Measurements from ENCODE around the gene COQ8A. TPM values are rescaled to one million over a fixed set of nuclear protein-coding genes. Genes with fewer than 3 reads are reported as not detected.

Gene COQ8A
- total RNA-seq, 1 experiment from 2014 or later = 39.4 TPM

GRCh38 chr1:226891346-226891745 is 48.7 kb upstream of the COQ8A start (continued):
- no peak for TF ChIP-seq ZNF532 (CRISPR knock-in tag; IDR thresholded peaks at IDR 0.05; ENCODE audit: borderline replicate concordance)

- no peaks in the 10 kb centered on the region for H3K9me3 Mint-ChIP-seq
- no peaks in the 10 kb centered on the region for H3K4me1 Mint-ChIP-seq
- H3K27me3 Mint-ChIP-seq (ENCODE audit: low read depth) = no peaks in the 10 kb centered on the region
- DNase-seq (ENCODE audit: low spot score) = no peak
- POLR2A ChIA-PET = interaction anchor here (0.6 kb wide), 1 partner anchor 767 kb away, joined by 3 read pairs; no protein-coding TSS in a partner anchor
- no peak overlapping the region for H3K4me3 Mint-ChIP-seq
- no peak for TF ChIP-seq STAT6 (CRISPR knock-in tag; conservative IDR thresholded peaks at IDR 0.05; ENCODE audit: low read depth)
- no peak for TF ChIP-seq MXD4 (CRISPR knock-in tag; IDR thresholded peaks at IDR 0.05; ENCODE audit: borderline replicate concordance)
- TF ChIP-seq PRRX2 (CRISPR knock-in tag; IDR thresholded peaks at IDR 0.05) = no peak
- no peak overlapping the region for H3K27ac Mint-ChIP-seq
- CTCF ChIA-PET = no interaction called here
- no peak for ATAC-seq
- H3K36me3 Mint-ChIP-seq = peaks cover 35% of the 10 kb centered on the region
These were observed 48.1 kb upstream of the COQ8A start for GRCh38 chr1:226891846-226892523.

- no peaks in the 10 kb centered on the region for H3K4me1 Mint-ChIP-seq
- H3K27me3 Mint-ChIP-seq (ENCODE audit: low read depth) = no peaks in the 10 kb centered on the region
- no peak for DNase-seq (ENCODE audit: low spot score)
- H3K4me3 Mint-ChIP-seq = no peak overlapping the region
- H3K9me3 Mint-ChIP-seq = no peaks in the 10 kb centered on the region
- H3K27ac Mint-ChIP-seq = no peak overlapping the region
- ChIA-PET CTCF (no interaction called here), POLR2A (no interaction called here)
- ATAC-seq = no peak
- H3K36me3 Mint-ChIP-seq = peaks cover 35% of the 10 kb centered on the region
- TF ChIP-seq ETV6 (CRISPR knock-in tag; IDR thresholded peaks at IDR 0.05) (no peak), NR1H2 (CRISPR knock-in tag; IDR thresholded peaks at IDR 0.05) (no peak), ZNF423 (CRISPR knock-in tag; IDR thresholded peaks at IDR 0.05) (no peak), MYBL2 (CRISPR knock-in tag; IDR thresholded peaks at IDR 0.05) (no peak), E2F1 (CRISPR knock-in tag; IDR thresholded peaks at IDR 0.05) (no peak), ZNF138 (CRISPR knock-in tag; conservative IDR thresholded peaks at IDR 0.05) (no peak), NFATC4 (CRISPR knock-in tag; IDR thresholded peaks at IDR 0.05) (no peak), ATF3 (CRISPR knock-in tag; conservative IDR thresholded peaks at IDR 0.05) (no peak), AR (CRISPR knock-in tag; IDR thresholded peaks at IDR 0.05) (no peak), KAT7 (CRISPR knock-in tag; IDR thresholded peaks at IDR 0.05; ENCODE audit: borderline replicate concordance) (no peak), FOXP4 (CRISPR knock-in tag; IDR thresholded peaks at IDR 0.05) (no peak), IRF1 (CRISPR knock-in tag; IDR thresholded peaks at IDR 0.05) (no peak)
These were observed 47.6 kb upstream of the COQ8A start for GRCh38 chr1:226892524-226892875.

Measured in WTC11 (cell line).